Left colon (tissue), 2 donors: ENCODE data around the gene DSCAM. TPM values are rescaled to one million over a fixed set of nuclear protein-coding genes. Genes with fewer than 3 reads are reported as not detected.
"Not testable (repeated sequence)": the region's sequence is repeated elsewhere in the genome, so short reads cannot be mapped to it uniquely, and the experiment has no call there.

Source experiments
- ATAC-seq: fragments of 200-7000 bp; cut with Tn5 transposase; one replicate; pipeline ENCODE4 v1.9.1; 2020; ENCODE audit warnings: mild to moderate bottlenecking, moderate library complexity
- DNase-seq, 2 donors: peaks; one replicate each; pipeline ENCODE4 v3.0.0-alpha.2; 2020
- intact Hi-C, 2 donors: fragments of 100-400 bp; cut with DNase I in 1 of 2; cut with micrococcal nuclease in 1 of 2; formaldehyde crosslinking; loops; one replicate each; pipeline versions ENCODE4 v1.11.2 to v1.14.0; 2022; cut with DNase I, micrococcal nuclease
- total RNA-seq, 2 donors: library from RNA; stranded (reverse); fragmentation: NEBNext Ultra II Directional; extraction: Animal tissue kit (Norgen Biotek cat#: 25700); gene quantifications; one replicate each; pipeline ENCODE4 v1.2.1, GENCODE V29; 2021
- donor health status: DM: no; HTN: no; CAD: no.
- donor health status: DM: yes; HTN: yes; CAD: no.

Gene DSCAM
- total RNA-seq, 2 donors from 2014 or later: not detected

DNA sequence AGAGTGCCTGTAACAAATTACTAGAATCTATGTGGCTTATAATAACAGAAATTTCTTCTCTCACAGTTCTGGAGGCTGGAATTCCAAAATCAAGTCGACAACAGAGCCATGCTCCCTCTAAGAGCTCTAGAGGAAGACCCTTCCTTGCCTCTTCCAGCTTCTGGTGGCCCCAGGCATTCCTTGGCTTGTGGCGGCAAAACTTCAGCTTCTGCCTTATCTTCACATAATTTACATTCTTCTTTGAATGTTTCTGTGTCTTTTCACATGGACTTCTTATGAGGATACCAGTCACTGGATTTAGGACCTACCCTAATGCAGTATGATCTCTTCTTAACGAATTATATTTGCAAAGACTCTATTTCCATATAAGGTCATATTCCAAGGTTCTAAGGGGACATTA is 655.3 kb downstream of the DSCAM start:
- DNase-seq: no peak
- intact Hi-C loops: no loop called here
- ATAC-seq: no peak

- intact Hi-C loops: no loop called here
- ATAC-seq: no peak
- DNase-seq: no peak
Measured at GRCh38 chr21:40191196-40191595, 655.8 kb downstream of the DSCAM start.

DNA sequence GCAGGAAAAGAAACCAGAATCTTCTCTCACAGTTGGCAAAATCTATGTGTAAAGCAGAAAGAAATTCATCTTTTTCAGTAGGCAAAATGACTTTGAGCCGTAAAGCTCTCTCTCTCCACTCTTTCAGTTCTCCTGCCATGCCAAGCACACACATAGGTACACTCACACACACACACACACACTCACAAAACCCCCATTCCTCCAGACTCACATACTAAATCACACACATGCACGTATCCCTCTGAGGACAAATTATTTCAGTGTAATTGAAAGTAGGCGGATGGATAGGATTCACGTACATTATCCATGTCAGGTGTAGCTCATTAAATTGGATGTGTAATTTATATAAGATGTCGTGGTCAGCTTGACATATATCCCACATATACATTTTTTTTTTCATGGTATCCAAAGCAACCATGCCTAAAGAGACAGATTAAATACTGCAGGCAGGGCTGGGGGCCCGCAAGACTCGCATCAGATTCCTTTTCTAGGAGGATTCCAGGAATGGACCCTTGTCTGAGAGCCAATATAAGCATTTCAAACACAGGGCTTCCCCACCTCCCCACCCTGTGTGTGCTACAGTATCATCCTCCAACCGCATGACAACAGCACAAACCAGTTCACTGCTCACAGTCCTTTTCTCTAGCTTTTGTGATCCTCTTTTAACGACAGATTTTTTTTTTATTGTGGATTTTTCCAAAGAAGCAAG is 658.9 kb downstream of the DSCAM start:
- DNase-seq (no peak), ATAC-seq (no peak)
- intact Hi-C loops: no loop called here

DNA sequence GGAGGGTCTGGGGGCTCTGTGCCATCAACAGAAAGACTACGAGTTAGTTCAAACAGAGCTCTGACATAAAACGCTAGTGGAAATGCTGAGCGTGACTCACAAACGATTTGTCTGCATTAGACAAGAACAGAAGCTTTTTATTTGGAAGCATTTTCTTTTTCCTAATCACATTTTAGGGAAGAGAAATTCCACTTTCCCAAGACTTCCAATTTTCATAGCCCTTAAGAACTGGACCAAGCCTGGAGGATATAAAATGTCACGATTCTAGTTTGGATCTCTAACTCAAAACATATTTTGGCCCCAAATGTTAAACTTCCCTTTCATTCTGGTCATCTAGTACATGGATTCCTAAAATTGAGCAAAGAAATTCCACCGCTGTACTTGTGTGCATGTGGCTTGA is 659.7 kb downstream of the DSCAM start:
- DNase-seq (no peak), ATAC-seq (no peak)
- intact Hi-C loops: no loop called here

DNA sequence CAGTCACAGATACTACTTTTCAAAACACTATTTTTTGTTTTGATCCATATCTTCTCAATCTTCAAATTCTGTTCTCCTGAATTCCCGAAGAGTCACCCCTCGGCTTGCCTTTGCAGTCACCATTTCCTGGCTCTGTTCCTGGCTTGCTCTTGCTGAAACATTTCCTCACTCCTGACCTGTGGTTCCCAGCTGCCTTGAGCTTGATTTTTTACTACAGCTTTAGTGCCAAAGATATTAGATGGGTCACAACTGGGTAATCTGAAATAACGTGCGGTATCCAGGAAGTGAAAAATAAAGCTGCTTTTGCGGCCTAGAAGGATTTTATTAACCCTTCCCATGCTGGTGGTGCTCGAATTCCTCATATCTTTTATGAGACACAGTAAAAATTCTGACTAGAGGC is 660.9 kb downstream of the DSCAM start:
- ATAC-seq: no peak
- intact Hi-C loops: no loop called here
- DNase-seq: no peak

GRCh38 chr21:40185208-40185607 is 661.8 kb downstream of the DSCAM start:
- DNase-seq (no peak), ATAC-seq (no peak)
- intact Hi-C loops: no loop called here

- intact Hi-C loops, DNase-seq, ATAC-seq: not testable (repeated sequence)
Measured at GRCh38 chr21:40182491-40182890, 664.5 kb downstream of the DSCAM start.

DNA sequence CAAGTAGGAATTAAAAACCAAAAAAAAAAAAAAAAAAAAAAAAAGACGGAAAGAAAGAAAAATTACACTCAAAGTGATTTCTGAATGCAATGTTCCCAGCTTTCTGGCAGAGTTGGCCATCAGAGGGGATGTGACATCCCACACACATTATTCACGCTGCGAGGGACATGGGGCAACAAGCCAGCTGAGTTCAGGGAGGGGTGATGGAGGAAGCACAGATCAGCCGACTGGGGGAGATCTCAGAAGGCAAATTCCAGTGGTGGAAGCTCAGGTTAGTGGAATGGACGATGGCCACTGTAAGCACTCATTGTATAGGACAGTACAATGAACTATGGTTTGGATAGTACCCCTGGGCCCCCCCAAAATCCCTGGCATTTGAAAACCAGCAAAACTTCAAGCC is 667.8 kb downstream of the DSCAM start:
- ATAC-seq (no peak), DNase-seq (no peak)
- intact Hi-C loops: no loop called here

DNA sequence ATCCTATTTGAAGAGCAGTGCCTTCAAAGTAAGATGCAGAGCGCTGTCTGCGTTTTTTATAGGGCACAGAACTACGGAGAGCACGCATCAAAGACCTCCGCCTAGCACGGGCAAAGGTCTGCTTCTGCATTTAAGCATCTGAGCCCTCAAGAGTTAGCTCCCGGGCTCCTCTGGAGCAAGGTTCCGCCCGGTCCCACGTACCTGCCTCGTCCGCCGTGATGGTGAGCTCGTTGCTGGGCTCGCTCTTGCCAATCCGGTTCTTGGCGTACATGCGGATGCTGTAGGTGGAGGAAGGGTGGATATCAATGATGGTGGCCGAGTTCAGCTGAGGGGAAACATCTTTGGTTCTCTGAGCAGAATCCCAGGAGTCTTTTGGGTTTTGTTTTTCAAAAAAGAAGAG is 668.2 kb downstream of the DSCAM start:
- intact Hi-C loops: no loop called here
- ATAC-seq (no peak), DNase-seq (no peak)

DNA sequence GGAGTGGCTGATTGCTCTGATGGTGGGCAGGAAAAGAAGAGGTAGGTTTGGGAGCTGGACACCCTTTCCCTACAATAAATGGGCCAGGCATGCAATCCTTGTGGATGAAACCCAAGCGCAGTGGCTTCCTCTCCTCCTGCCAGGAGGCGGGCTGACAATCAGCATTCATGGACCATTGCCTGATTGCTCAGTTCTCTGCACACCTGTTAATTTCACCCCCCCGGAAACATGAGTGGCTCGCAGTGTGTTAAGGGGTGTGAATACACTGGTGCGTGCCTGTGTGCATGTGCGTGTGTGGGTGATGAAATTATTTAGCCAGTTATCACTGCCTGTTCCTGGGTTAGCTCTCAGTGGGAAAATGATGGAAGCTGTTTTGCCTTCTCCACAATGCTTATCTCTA is 669.0 kb downstream of the DSCAM start:
- no peak for ATAC-seq
- intact Hi-C loops: no loop called here
- no peak for DNase-seq

DNA sequence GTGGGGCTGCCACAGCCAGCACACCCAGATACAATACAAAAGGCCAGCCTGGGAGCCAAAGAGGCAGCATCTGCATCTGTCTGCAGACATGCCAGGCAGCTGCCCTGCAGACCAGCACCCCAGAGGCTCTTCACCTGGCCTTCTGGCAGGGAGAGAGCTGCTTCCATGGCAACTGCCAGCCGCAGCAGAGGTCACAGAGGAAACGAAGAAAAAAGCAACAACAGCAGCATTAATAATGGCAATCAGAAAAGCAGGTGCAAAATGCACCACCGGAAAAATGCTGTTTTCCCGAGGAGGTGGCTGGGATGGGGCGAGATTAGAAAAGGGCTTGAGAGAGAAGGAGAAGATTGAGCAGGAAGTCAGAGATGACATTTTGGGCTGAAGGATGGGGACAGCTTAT is 670.2 kb downstream of the DSCAM start:
- intact Hi-C loops: no loop called here
- ATAC-seq: no peak
- DNase-seq: no peak

- DNase-seq (no peak), ATAC-seq (no peak)
- intact Hi-C loops: no loop called here
Measured at GRCh38 chr21:40173816-40174215, 673.1 kb downstream of the DSCAM start.

- ATAC-seq (no peak), DNase-seq (no peak)
- intact Hi-C loops: no loop called here
Measured at GRCh38 chr21:40169971-40170370, 677.0 kb downstream of the DSCAM start.

DNA sequence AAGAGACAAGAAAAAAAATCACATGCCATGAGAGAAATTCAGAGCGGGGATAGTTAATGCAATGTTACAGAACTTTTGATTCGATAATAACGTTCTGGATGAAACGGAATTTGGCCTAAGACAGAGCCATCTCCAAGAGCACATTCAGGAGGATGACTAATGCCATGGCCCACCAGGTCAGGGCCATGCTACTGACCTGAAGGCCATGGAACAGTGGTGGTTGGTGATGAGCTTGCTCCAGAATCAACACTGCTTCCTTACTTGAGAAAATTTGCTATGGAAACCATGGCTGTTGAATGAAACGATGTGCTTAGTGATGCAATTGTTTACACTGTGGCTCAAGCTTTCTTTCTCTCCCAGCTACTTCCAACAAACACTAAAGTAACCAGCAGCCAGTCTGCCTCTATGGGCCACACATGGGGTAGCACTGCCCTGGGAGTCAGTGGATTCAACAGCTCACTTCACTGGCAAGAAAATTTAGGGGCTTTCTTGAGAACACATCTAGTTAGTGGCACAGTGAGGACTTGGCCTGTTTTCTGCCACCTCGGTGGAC is 680.6 kb downstream of the DSCAM start:
- no peak for ATAC-seq
- intact Hi-C loops: no loop called here
- no peak for DNase-seq

- no peak for DNase-seq
- intact Hi-C loops: no loop called here
- no peak for ATAC-seq
Measured at GRCh38 chr21:40165773-40166070, 681.2 kb downstream of the DSCAM start.

GRCh38 chr21:40164905-40165772 is 681.8 kb downstream of the DSCAM start:
- ATAC-seq (no peak), DNase-seq (no peak)
- intact Hi-C loops: no loop called here

GRCh38 chr21:40162075-40162474 is 684.9 kb downstream of the DSCAM start:
- DNase-seq (no peak), ATAC-seq (no peak)
- intact Hi-C loops: no loop called here

GRCh38 chr21:40160911-40161310 is 686.0 kb downstream of the DSCAM start:
- ATAC-seq: no peak
- intact Hi-C loops: no loop called here
- DNase-seq: no peak

DNA sequence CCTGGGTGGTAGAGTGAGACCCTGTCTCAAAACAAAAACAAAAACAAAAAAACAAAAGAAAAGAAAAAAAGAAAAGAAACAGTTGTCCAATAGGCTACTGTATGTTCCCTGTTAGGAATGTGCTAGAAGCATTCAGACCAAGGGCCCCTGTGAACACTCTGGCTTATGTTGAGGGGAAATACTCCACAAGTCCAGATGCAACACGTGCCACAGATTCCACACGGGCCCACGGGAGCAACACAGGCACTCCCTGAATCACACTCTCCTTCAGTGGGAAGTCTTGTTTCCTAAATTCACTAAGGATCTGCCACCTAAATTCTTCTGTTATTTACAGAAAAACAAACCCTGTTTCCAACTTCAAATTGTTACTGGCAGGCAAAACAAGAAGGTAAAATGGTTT is 688.6 kb downstream of the DSCAM start:
- ATAC-seq (no peak), DNase-seq (no peak)
- intact Hi-C loops: no loop called here

GRCh38 chr21:40155563-40155962 is 691.4 kb downstream of the DSCAM start:
- ATAC-seq (no peak), DNase-seq (no peak)
- intact Hi-C loops: no loop called here
